HG03575 (cell line): ENCODE measurements around the gene INAFM2.

ENCODE experiments used
- ATAC-seq: cut with Tn5 transposase; IDR thresholded peaks from one replicate; pipeline ENCODE4 v1.9.1; 2021; ENCODE audit not compliant: unreplicated experiment, insufficient number of reproducible peaks, low FRiP score; ENCODE audit errors: extremely low read depth

The INAFM2 gene

DNA sequence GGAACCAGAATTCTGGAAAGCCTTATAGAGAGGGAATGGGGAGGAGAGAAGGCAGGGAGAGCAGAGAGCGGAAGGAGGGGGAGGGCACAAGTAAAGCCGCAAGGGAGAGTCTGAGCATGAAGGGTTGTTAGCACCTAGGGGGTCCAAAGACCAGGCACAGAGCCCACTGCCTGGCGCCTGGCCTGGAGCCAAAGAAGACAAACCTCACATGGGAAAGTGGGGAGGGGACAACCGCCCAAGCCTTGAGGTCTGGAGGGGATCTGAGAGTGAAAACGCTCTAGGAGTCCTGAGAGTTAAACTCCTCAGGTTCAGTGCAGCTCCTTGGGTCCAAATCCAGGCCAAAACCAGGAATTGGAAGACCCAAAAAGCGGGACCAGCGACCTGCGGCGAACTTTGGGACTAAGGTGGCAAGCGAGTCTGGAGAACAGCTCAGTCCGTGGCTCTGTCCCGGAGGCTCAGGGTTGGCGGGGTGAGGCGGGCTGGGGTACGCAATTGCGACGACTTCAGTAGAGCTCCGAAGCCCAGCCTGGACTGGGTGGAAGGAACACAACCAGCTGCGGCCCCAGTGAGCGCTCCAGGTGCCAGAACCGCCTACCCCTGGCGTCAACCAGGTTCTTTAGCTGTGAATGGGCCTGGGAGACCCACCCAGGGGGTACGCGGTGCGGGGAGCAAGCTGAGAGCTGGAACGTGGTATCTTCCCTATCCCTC is 807 bp upstream of the INAFM2 start:
- no peak for ATAC-seq

DNA sequence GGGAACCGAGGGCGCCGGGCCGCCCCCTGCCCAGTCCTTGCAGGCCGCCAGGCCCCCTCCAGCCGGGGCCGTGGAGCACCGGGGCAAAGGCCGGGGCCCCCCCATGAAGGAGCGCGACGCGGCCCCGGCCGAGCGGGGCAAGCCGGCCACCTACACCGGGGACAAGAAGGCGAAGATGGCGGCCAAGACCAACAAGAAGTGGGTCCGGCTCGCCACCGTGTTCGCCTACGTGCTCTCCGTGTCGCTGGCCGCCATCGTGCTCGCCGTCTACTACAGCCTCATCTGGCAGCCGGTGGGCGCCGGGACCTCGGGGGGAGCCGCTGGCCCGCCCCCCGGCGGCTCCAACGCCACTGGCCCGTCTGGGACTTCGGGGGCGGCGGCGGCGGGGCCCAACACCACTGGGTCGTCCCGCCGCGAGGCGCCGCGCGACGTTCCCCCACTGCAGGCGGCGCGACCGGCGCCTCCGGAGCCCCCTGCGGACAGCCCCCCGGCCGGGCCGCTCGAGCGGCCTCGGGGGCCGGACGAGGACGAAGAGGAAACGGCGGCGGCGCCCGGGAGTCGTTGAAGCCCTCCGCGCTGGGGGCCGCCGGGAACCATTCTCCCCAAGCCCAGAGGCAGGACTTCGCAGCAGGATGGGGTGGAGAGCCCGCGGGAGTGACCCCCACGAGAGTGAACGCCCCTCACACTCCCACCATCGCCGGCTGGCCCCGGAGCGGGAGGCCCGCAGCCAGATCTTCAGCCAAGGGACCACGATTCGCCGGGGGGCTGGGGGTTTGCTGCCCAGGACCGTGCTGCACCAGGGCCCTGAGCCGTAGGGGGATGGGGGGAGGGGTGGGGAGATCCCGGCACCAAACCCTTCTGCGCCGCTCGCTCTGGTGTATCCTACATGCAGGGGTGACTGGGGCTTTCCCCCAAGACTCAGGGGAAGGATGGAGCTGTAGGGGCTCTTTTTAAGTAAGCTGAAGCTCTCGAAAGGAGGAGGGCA is 753 bp downstream of the INAFM2 start:
- ATAC-seq: no peak

DNA sequence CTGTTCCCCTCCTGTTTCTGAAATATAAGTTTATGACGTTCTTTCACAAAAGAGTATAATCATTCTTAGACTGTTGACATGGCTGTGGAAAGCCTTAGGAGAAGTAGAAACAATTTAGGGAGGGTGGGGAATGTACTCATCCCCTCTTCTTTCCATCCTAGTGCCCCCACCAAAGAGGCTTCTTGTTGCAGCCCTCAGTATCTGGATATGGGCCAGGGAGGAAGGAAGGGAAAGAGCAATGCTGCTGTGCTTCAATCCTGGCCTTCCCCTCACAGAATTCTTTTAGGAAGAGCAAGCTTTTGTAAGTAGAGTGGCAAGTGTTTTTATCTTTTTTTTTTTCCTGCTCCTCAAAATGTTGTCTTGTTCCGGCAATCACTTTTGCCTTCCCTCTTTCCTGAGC is 1.7 kb downstream of the INAFM2 start:
- ATAC-seq: no peak

DNA sequence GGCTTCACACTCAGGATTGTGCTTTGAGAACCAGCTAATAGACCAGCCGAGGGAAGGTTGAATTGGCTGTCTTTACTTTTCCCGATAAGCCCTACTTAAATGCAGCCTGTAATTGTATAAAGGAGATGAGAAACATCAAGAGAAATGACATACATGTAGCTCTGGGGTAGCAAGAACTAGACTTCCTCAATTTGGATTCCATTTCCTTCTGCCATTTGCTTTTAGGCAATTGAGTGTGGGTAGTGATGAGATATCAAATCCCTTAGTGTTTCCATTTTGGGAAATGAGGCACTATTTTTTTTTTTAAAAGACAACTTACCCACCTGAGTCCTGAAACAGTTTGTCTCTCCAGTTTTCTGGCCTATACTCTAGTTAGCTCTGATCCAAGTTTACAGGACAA is 2.2 kb downstream of the INAFM2 start:
- no peak for ATAC-seq

DNA sequence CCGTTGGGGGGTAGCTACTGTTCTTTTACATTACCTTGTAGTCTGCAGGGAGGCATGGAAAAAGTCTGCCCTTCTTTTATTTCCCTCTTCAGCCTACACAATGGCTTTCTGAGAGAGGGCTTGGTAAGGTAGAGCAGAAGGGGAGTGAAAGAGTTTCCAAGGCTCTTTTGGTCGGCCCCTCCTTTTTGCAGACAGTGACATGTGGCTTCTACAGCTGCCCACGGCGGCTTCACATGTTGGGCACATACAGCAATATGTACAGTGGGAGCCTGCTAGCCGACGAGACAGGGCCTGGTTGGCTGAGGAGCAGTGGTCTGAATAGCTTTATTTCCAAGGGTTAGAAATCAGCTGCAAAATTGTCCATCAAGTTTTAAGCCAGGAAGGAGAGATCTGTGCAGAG is 4.0 kb downstream of the INAFM2 start:
- ATAC-seq: no peak

DNA sequence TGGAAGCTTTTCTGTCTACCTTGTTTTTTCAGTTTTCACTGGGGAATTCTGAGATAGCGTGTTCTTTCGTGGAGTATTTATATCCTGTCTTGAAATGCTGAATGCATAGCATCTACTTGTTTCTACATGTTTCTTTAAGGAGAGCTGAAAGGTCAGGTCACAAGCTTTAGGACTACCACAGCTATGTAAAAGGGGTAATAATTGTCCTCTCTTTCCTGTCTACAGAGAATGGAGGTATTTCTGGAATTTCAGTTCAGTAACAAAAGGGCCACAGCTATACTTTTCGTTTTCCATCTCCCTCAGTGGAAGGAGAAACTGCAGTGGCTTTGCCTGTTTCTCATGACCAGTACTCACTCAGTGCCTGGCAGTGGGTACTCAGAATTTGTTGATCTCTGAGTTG is 4.7 kb downstream of the INAFM2 start:
- no peak for ATAC-seq

DNA sequence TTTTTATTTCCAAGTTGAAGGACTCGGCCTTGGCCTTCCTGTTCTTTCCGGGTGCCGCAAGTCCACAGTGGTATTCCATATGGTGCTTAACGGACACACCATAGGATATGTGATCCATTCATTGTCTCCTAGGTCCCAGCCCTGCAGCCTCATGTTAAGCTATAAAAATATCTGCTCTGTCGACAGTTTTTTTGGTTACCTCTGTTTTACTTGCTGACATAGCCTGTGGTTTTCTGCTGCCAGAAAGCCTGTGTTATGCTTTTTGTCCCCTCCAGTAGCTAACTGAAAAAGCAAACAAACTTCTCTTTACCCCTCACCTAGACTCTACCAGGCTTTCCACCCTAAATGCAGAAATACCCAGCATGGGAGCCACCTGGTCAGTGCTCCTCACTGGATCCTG is 5.3 kb downstream of the INAFM2 start:
- ATAC-seq: no peak

DNA sequence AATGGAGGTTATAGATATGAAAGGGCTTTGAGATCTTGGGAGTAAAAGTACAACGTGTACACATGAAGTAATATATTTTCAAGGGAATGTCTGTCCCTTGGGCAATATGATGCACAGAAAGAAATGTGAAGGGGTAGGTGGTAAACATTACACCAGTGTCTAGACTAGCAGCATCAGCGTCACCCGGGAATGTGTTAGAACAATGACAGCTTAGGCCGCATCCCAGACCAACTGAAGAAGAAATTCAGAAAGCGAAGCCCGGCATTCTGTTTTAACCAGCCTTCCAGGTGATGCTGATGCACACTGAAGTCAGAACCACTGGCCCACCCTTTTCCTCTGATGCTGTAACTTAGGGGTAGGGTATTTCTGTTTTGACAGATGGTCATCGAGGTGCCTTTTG is 6.3 kb downstream of the INAFM2 start:
- ATAC-seq: no peak

DNA sequence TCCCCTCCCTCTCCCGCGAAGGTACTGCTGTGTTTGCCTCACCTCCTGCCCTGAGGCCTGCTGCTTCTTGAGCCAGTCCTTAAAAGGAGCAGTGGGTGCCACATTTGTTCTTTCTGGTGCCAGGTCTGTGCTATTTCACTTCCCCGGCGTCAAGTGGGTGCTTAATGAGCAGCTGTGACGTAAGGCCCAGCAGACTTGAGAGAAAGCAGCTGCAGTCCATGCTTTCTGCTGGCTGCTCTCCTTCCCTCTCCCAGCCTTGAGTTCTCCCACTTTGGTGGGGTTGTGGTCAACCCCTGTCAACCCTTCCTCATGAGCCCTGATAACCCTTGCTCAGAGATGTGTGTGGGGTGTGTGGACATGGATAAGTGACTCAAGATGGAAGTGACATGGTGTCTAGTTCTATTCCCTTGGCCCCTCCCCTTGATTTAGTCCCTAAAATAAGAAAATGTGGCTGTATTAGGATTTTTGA is 6.9 kb downstream of the INAFM2 start:
- no peak for ATAC-seq

DNA sequence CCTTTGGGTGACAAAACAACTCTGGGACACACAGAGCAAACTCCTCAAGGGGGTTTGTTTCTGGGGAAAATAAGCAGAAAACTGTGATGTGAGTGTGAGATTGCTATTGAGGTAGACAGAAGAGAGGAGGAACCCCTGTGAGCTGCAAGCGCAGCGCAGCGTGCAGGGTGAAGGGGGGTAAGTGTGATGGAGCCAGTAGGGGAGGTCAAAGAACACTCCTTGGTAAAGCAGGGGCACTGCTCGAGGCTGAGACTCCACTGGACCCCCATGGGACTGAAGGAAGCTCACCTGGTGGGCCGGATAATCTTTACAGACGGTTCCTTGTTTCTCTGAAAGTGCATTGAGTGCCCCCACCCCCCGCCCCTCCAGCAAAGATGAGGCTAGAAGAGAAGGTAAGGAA is 7.5 kb downstream of the INAFM2 start:
- no peak for ATAC-seq

DNA sequence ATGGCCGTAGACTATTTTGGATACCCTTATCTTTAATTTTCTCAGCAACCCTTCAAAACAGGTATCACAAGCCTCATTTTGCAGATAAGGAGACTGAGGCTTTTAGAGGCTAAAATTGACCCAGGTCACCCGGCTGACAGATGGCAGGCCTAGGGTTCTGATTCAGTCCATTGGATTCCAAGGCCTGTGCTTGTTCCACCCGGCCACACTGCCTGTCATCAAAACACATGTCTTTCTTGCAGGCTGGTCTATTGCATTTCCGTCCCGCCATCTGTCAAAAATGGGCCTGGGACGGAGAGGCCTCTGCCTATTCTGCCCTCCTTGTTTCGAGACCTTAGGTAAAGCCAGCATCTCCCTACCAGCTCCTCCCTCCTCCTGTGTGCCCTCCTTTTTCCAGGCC is 8.1 kb downstream of the INAFM2 start:
- ATAC-seq: no peak

DNA sequence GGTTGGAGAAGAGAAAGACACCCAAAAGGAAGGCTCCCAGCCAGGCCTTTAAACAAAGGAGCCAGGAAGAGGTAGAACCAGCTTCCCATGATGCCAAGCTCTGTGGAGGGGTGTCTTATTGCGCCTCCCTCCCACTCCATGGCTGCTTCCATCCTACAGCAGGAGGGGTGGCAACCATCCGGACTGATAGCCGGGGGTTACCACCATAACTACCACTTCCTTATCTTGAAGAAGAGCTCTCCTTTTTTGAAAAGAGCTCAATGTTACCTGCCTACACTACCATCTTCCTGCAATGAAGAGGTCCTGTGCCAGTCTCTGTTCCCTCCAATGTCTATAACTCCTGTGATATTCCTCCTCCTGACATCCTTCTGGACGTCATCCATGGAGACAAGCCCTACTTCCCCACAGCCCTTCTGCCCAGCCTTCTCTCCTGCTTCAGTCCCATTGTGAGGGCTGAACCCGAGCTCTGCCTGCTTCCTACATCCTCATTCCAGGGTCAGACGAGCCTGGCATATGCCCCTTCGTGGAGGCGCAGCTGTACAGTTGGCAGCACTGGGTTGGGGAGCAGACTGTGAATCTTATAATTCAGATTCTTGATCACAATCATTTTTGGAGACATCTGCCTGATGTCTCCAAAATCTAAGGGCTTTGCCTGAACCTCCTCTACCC is 8.8 kb downstream of the INAFM2 start:
- no peak for ATAC-seq

DNA sequence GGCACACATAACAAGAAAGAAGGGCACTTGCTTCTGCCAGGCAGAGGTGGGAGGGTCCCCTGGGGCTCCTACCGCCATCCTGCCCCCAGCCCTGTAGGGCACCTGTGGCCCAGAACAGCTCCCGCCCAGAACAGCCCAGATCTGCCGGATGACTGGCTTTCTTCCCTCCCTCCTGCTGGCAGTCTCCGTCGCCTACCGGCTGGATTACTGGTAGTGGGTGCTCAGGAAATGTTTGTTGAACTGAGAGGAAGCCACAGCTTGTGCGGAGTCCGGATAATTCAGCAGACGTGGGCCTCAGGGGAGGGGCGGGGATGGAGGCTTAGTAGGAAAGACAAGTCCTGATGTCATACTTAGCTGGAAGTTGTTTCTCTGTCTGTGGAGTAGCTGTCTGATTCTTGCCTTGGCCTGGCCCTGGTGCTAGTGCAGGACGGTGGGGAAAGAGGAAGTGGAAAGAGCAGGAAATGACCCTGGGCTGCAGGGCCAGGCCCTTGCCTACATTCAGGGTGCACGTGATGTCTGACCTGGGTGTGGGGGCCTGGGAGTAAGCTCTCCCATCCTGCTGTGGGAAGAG is 10.5 kb downstream of the INAFM2 start:
- ATAC-seq: no peak

DNA sequence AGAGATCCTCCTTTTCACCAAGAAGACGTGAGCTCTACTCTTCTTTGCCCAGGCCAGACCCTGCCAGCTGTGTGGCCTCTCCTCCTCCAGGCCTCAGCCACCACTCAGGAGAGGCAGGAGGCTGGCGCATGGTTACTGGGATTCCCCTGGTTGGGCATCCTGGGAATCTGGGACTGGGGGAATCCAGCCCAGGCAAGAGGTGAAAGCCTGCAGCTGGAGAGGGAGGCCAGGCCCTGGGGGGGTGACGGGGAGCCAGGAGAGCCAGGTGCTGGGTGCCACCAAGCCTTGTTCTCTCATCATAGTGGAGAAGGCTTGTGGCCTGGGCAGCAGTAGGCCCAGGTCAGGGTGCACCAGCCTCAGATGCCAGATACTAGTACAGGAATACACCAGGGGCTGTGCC is 11.0 kb downstream of the INAFM2 start:
- ATAC-seq: no peak

DNA sequence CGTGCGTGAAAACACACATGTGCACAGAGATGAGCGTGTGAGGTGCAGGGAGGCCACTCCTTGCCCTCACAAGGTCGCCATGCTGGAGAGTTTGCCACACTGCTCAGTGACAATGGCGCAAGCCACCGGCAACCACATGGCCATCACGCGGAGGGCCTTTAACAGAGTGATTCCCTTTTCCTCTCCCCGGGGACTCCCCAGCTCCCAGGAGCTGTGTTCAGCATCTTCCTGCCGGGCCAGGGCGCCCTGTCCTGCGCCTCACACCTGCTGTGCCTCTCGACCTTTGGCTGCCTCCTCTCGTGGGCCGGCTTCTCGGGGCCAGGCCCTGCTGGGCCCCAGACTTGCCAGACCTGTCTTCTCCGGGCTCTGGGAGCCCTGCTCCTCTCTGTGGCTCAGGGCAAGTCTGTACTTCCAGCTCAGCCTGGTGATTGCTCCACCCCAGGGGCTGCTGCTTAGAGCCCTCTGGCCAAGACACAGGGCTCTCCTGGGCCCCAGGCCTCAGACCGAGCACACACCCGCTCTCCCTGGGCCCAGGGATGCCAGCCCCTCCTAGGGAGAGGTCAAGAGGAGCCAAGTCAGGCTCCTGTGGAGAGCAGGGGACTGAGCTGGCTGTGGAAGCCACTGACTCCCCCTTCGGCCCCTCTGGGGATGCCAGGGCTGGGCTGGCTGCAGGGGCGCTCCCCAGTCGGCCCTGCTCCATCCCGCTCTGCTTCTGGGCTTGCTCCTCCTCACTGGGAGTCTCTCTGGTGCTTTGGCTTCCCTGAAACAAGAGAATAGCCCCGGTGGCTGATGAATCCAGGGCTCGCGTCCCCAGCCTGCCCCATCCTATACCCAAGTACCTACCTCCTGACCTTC is 11.7 kb downstream of the INAFM2 start:
- no peak for ATAC-seq

DNA sequence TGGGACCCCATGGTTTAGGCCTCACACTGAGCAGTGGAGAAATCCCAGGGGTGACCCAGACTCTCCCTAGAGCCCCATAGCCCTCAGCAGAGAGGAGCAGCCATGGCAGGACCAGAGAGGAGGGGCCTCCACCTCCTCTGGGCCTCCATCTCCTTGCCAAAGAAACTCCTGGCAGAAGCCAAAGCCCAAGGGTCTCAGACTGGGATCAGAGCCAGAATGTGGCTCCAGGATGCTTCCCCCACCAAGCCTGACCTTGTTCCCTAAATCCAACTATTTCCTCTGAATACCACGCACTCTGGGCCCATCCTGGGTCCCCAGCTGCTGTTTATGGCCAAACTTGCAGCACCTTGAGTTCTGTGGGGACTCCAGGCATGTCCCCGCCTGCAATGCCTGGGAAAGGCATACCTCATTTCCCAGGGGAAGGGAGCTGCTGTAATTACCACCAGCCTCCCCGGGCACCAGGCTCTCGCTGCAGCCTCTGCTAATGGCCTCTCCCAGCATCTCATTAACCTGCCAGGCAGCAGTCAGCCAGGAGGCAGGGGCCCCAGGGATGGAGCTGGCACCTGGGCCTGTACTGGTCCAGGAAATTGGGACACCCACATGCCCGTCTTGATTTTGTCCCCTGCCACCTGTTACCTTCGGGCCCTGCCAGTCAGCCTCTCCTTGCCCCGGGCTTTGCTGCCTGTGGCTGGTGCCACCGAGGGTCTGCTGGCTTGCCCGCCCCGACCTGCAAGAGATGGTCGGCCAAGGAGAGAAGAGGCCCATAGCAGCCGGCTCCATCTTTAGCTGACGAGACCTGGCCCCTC is 12.6 kb downstream of the INAFM2 start:
- no peak for ATAC-seq

DNA sequence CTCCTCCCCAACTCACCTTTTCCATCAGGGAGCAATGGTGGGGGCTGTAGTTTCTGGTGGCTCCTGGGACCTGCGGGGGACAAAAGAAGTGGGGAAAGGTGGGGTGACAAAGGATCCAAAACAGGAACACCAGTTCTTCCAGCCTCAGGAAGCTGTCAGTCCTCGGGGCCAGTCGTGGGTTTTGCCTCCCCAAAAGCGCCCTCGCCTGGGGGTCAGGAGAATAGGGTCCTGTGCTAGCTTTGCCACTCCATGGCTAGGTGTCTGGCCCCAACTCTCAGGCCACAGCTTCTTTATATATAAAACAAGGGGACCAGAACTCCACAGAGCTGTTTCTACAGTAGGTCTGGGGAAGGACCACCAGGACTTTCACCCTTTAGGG is 13.2 kb downstream of the INAFM2 start:
- ATAC-seq: no peak

DNA sequence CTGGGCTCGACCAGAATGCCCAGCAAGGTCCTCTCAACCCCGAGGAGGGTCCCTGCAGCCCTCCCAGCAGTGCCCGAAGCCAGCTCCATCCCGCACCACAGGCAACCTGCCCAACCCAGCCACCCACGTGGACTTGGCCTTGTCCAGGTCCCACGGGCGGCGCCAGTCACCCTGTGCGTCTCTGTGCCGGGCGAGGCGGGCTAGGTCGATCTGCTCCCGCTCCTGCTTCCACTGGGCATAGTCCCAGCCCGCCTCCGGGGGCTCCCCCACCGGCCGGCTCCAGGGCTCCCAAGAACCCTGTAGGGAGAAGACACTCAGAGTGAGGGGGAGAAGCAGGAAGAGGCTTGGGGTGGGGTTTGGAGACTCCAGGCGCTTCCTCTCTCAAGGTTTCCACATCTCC is 14.1 kb downstream of the INAFM2 start:
- no peak for ATAC-seq
